HG03139 (cell line): ENCODE results near the gene DNAJC6.
"Not testable (repeated sequence)": the region's sequence is repeated elsewhere in the genome, so short reads cannot be mapped to it uniquely, and the experiment has no call there.

Source experiments
- ATAC-seq: cut with Tn5 transposase; IDR thresholded peaks from one replicate; pipeline ENCODE4 v1.9.1; 2021; ENCODE audit not compliant: unreplicated experiment

The DNAJC6 gene

GRCh38 chr1:65309304-65310077 lies at the start of gene DNAJC6:
TSS of gene DNAJC6 (plus strand) at chr1:65309543. CDS start at chr1:65309746, 203 bp downstream.
- peak; percentile 60 for ATAC-seq

GRCh38 chr1:65259816-65260215 lies 49.5 kb upstream of the DNAJC6 start:
- ATAC-seq, result no peak

GRCh38 chr1:65260851-65261473 lies 48.4 kb upstream of the DNAJC6 start:
- ATAC-seq, result no peak

- no peak for ATAC-seq
Measured at GRCh38 chr1:65263286-65263685, 46.1 kb upstream of the DNAJC6 start.

DNA sequence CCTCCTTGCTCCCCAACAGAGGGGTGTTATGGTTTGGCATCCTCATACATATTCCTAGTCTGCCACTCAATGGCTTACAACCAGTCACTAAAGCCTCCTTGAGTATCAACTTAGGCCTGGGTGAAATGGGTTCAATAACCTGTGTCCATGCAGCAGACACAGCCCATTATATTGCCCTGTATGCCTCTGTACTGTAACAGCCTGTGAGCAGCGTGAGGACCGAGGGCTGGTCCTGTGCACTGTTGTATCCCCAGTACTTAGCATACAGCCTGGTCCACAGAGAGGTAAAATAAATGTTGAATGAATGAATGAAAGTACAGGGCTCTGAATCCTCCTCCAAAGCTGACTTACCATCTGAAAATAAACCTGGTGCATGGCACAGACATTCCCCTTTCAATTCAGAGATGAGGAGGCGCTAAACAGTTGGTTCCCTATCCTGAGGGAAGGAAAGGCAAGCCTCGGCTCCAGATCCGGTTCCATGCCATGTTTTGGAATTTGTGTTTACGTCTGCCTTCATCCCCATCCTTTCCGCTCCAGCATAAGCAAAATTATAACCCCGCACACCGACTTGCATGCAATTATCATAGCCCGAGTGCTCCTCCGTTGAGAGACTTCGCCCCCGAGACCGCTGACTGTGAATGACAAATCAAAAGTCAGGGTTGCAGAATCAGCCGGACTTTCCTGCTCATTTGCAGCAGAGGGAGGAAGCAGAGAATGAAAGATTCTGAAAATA lies 45.0 kb upstream of the DNAJC6 start:
- no peak for ATAC-seq

GRCh38 chr1:65265296-65265650 lies 44.1 kb upstream of the DNAJC6 start:
- no peak for ATAC-seq

- no peak for ATAC-seq
Measured at GRCh38 chr1:65265651-65266351, 43.5 kb upstream of the DNAJC6 start.

DNA sequence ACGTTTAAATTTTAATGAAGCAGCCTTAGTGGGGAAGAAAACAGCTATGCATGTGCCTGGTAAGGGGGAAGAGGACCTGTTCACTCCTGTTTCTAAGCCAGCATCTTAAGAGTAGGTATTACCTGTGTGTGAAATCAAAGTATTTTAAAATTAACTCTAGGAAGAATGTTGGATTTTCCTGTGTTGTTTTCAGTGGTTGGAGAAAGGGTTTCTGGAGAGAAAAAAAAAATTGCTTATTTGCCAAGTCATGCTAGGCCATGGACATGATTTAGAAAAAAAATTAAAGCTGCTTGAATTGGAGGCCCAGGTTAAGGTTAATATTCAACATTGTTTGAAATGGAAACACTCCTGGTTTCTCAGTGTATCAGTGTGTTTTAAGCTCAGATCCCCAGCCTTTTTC lies 42.9 kb upstream of the DNAJC6 start:
- no peak for ATAC-seq

GRCh38 chr1:65267271-65267670 lies 42.1 kb upstream of the DNAJC6 start:
- no peak for ATAC-seq

GRCh38 chr1:65267683-65268082 lies 41.7 kb upstream of the DNAJC6 start:
- no peak for ATAC-seq

GRCh38 chr1:65269612-65270011 lies 39.7 kb upstream of the DNAJC6 start:
- no peak for ATAC-seq

- no peak for ATAC-seq
Measured at GRCh38 chr1:65276197-65276939, 33.0 kb upstream of the DNAJC6 start.

- no peak for ATAC-seq
Measured at GRCh38 chr1:65277605-65278347, 31.6 kb upstream of the DNAJC6 start.

GRCh38 chr1:65278376-65279069 lies 30.8 kb upstream of the DNAJC6 start:
- ATAC-seq, result no peak

DNA sequence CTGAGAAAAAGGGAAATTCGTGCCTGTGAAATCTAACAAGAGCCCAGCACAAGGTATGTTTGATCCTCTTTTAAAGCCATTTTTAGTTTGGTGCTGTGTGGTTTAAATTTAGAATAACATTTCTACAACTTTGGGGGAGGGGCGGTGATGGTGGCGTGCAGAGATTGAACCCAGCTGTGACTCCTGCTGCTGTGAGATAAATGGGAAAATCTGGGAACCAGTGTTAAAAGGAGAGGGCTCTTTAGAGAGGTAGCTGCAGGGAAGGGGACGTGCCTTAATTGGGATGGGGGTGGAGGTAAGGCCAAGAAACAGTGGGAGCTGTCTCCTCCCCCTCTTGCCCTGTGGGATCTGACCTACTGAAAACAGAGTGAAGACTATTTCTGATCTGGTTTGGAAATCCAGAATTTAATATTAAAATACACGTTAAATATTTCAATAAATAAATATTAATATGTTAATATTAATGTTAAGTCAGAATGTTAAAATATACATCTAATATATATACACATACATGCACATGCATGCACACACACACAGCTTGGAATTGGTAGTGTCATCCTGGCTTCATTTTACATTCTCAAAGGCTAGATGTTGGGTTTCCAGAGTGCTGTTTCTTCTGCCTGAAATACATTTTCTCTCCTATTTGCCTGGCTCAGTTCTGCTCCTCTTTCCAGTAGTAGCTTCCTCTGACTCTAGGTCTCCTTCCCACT lies 30.1 kb upstream of the DNAJC6 start:
- ATAC-seq, result no peak

- no peak for ATAC-seq
Measured at GRCh38 chr1:65281846-65282245, 27.5 kb upstream of the DNAJC6 start.

DNA sequence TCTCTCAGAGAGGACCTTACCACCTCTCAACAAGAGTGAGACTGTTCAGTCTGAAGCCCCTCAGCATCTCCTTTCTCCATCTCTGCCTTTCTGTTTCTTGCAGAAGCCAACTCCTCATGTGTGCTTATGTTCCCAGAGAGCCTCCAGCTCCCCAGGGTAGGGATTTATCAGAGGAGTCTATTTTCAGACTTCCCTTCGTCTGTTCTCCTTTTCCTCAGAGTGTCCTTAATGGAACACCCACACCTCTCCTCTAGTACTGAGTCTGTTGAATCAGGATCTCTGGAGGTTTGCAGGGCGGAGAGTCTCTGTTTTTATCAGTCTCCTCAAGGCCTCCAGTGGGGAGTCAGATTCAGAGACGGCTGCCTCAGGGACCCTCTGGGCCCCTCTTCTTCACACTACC lies 25.1 kb upstream of the DNAJC6 start:
- no peak for ATAC-seq

DNA sequence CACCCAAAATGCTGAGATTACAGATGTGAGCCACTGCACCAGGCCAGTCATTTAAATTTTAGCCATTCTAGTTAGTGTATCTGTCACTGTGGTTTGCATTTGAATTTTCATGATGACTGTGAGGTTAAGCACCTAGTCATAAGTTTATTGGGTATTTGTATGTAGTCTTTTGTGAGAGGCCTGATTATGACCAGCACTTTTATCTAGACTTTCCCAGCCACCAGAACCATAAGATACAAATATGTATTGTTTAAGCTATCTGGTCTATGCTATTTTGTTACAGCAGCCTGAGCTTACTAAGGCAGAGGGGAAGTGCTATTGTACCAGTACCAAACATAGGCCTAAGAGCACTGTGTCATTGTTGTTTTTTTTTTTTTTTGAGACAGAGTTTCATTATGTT lies 19.9 kb upstream of the DNAJC6 start:
- peak; percentile 86 for ATAC-seq

DNA sequence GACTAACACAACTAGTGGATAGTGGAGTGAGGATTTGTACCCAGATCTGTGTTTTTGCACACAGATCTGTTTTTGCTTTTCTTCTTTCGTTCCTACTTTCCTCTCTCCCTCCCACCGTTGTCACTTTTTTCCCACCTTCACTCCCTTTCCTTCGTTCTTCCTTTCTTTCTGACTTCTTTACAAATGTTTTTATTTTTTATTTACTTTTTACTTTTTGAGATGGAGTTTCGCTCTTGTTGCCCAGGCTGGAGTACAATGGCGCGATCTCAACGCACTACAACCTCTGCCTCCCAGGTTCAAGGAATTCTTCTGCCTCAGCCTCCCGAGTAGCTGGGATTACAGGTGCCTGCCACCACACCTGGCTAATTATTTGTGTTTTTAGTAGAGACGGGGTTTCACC lies 17.5 kb upstream of the DNAJC6 start:
- not testable (repeated sequence) for ATAC-seq
